Calu3 (cell line): ENCODE data around the gene SYNE1. TPM values are rescaled to one million over a fixed set of nuclear protein-coding genes. Genes with fewer than 3 reads are reported as not detected.

Source experiments
- BruUV-seq: library from RNA; stranded (reverse); fragments of 400-500 nt; replicated peaks from 2 replicates; lab custom pipeline; 2021; lab: Mats Ljungman, UMichigan
- CTCF ChIA-PET: fragments of 300-600 bp; sonication (Branson Sonifier 250); formaldehyde crosslinking; loops from one replicate; lab custom pipeline; 2022; ENCODE audit warnings: antibody characterized with exemption; lab: Charles Lee
- DNase-seq: peaks from one replicate; pipeline ENCODE4 v3.0.0; 2022
- H3K27ac Mint-ChIP-seq: one replicate; pipeline ENCODE4 v1.8.0; 2022; ENCODE audit warnings: mixed read lengths; ENCODE audit not compliant: unreplicated experiment
- H3K27me3 Mint-ChIP-seq: one replicate; pipeline ENCODE4 v1.8.0; 2022; ENCODE audit warnings: mixed read lengths; ENCODE audit not compliant: unreplicated experiment
- H3K36me3 Mint-ChIP-seq: one replicate; pipeline ENCODE4 v1.8.0; 2022; ENCODE audit warnings: mild to moderate bottlenecking, moderate library complexity, mixed read lengths; ENCODE audit not compliant: insufficient read depth, unreplicated experiment
- H3K4me1 Mint-ChIP-seq: one replicate; pipeline ENCODE4 v1.8.0; 2022; ENCODE audit warnings: mild to moderate bottlenecking, low read depth, mixed read lengths; ENCODE audit not compliant: unreplicated experiment
- H3K4me3 Mint-ChIP-seq: one replicate; pipeline ENCODE4 v1.8.0; 2022; ENCODE audit warnings: mild to moderate bottlenecking, low read depth, moderate library complexity, mixed read lengths; ENCODE audit not compliant: unreplicated experiment
- H3K9me3 Mint-ChIP-seq: one replicate; pipeline ENCODE4 v1.8.0; 2022; ENCODE audit warnings: low read depth, mixed read lengths; ENCODE audit not compliant: unreplicated experiment
- CTCF ChIP-seq: fragments of 200-600 bp; IDR thresholded peaks from one replicate; pipeline ENCODE4 v1.8.0; 2022; ENCODE audit warnings: antibody characterized with exemption; ENCODE audit not compliant: unreplicated experiment
- intact Hi-C: fragments of 100-400 bp; cut with micrococcal nuclease; formaldehyde crosslinking; loops from one replicate; pipeline ENCODE4 v1.10.0; 2022; ENCODE audit not compliant: unreplicated experiment
- total RNA-seq: library from RNA; stranded (reverse); gene quantifications from 2 replicates; pipeline ENCODE4 v1.2.3, GENCODE V29; 2022

SYNE1 gene
- total RNA-seq, 1 experiment from 2014 or later = 28.1 TPM

DNA sequence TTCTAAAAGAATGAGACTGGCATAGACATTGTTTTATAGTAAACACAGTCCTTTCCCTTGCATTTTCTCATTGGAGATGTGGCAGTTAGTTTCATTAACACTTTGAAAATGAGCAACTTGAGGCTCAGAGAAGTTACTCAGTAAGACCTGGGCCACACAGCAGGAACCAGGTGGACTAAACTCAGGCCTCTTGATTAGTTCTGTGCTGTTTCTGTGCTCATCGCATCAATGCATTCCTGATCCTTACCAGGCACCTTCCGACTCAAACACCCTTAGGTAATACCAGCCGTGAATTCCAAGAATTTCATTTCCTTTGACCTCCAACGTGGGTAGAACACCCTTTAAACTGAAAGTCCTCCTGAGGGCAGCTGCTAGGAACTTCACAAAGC lies 466.9 kb downstream of the SYNE1 start:
- no peaks in the 10 kb centered on the region for H3K27me3 Mint-ChIP-seq
- BruUV-seq = no TSS peak
- no peak for TF ChIP-seq CTCF
- H3K36me3 Mint-ChIP-seq = no peaks in the 10 kb centered on the region
- CTCF ChIA-PET = no interaction called here
- H3K27ac Mint-ChIP-seq = no peak overlapping the region
- intact Hi-C loops = no loop called here
- no peaks in the 10 kb centered on the region for H3K9me3 Mint-ChIP-seq
- H3K4me3 Mint-ChIP-seq = no peak overlapping the region
- H3K4me1 Mint-ChIP-seq = no peaks in the 10 kb centered on the region
- DNase-seq = no peak

GRCh38 chr6:152167641-152168603 lies 469.2 kb downstream of the SYNE1 start:
- Mint-ChIP-seq H3K4me1 (no peaks in the 10 kb centered on the region), H3K9me3 (no peaks in the 10 kb centered on the region), H3K27me3 (no peaks in the 10 kb centered on the region), H3K4me3 (no peak overlapping the region), H3K27ac (no peak overlapping the region), H3K36me3 (no peaks in the 10 kb centered on the region)
- CTCF ChIA-PET = no interaction called here
- TF ChIP-seq CTCF = no peak
- BruUV-seq = no TSS peak
- no peak for DNase-seq
- intact Hi-C loops = no loop called here

DNA sequence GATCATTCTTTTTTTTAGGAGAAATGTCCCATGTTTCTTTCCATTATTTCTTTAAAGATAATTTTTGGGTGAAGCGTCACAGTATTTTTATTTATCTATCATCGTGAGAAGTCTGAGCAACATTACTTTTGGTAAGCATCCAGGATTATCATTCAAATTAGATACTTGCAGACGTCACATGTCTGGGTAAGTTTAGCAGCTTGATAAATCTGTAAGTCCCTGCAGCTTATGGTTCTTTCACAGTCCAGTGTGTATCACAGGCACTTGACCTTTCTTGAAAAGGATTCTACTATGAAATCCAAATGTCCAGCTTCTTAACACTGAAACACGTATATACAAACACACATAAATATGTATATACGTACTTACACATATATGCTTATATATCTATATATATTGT lies 470.3 kb downstream of the SYNE1 start:
- Mint-ChIP-seq H3K27me3 (no peaks in the 10 kb centered on the region), H3K4me3 (no peak overlapping the region), H3K27ac (no peak overlapping the region), H3K36me3 (no peaks in the 10 kb centered on the region), H3K9me3 (no peaks in the 10 kb centered on the region), H3K4me1 (no peaks in the 10 kb centered on the region)
- intact Hi-C loops = no loop called here
- CTCF ChIA-PET = no interaction called here
- TF ChIP-seq CTCF = no peak
- DNase-seq = no peak
- no TSS peak for BruUV-seq

- Mint-ChIP-seq H3K27me3 (no peaks in the 10 kb centered on the region), H3K27ac (no peak overlapping the region), H3K36me3 (no peaks in the 10 kb centered on the region), H3K9me3 (no peaks in the 10 kb centered on the region), H3K4me3 (no peak overlapping the region), H3K4me1 (no peaks in the 10 kb centered on the region)
- intact Hi-C loops = no loop called here
- CTCF ChIA-PET = no interaction called here
- TF ChIP-seq CTCF = no peak
- BruUV-seq = no TSS peak
- no peak for DNase-seq
Observed at GRCh38 chr6:152166497-152166896, 470.7 kb downstream of the SYNE1 start.
